H7 (cell line): ENCODE measurements around the gene EPHX1. TPM values are rescaled to one million over a fixed set of nuclear protein-coding genes. Genes with fewer than 3 reads are reported as not detected.

Experiments
- DNase-seq: peaks from one replicate; pipeline ENCODE4 v3.0.0; 2012
- H3K27me3 ChIP-seq: 2 replicates; pipeline ENCODE4 v1.6.0; 2011; ENCODE audit warnings: mild to moderate bottlenecking, low read length; ENCODE audit not compliant: control insufficient read depth, insufficient read depth
- H3K36me3 ChIP-seq: replicated peaks from 2 replicates; pipeline ENCODE4 v1.5.1; 2011; ENCODE audit warnings: low read length; ENCODE audit not compliant: control insufficient read depth, insufficient read depth
- H3K4me3 ChIP-seq: 2 replicates; pipeline ENCODE4 v1.5.1; 2011; ENCODE audit warnings: low read depth, mild to moderate bottlenecking, control low read depth, low read length, moderate library complexity; ENCODE audit not compliant: insufficient read depth
- total RNA-seq: library from RNA; depleted of rRNA; stranded (reverse); fragments of >200 nt; shearing (Covaris generic); gene quantifications from 2 replicates; pipeline ENCODE4 v1.2.3, GENCODE V29; 2014

The EPHX1 gene
- total RNA-seq, 1 experiment from 2014 or later: 52.1 TPM

GRCh38 chr1:225865514-225865913, 55.6 kb downstream of the EPHX1 start:
- Histone ChIP-seq H3K27me3 (no peaks in the 10 kb centered on the region), H3K36me3 (peaks cover 72% of the 10 kb centered on the region), H3K4me3 (no peak overlapping the region)
- no peak for DNase-seq

- no peak for DNase-seq
- Histone ChIP-seq H3K36me3 (peaks cover 69% of the 10 kb centered on the region), H3K27me3 (no peaks in the 10 kb centered on the region), H3K4me3 (no peak overlapping the region)
Measured at GRCh38 chr1:225866061-225866837, 56.3 kb downstream of the EPHX1 start.

GRCh38 chr1:225866981-225867380, 57.1 kb downstream of the EPHX1 start:
- DNase-seq: no peak
- H3K4me3 ChIP-seq: no peak overlapping the region
- peaks cover 66% of the 10 kb centered on the region for H3K36me3 ChIP-seq
- H3K27me3 ChIP-seq: no peaks in the 10 kb centered on the region

- H3K4me3 ChIP-seq: no peak overlapping the region
- no peaks in the 10 kb centered on the region for H3K27me3 ChIP-seq
- no peak for DNase-seq
- peaks cover 63% of the 10 kb centered on the region for H3K36me3 ChIP-seq
Measured at GRCh38 chr1:225868631-225869330, 58.9 kb downstream of the EPHX1 start.

- H3K36me3 ChIP-seq: peaks cover 63% of the 10 kb centered on the region
- no peaks in the 10 kb centered on the region for H3K27me3 ChIP-seq
- no peak for DNase-seq
Measured at GRCh38 chr1:225870911-225871310, 61.0 kb downstream of the EPHX1 start.

GRCh38 chr1:225871359-225872074, 61.6 kb downstream of the EPHX1 start:
- Histone ChIP-seq H3K27me3 (no peaks in the 10 kb centered on the region), H3K36me3 (peaks cover 63% of the 10 kb centered on the region), H3K4me3 (no peak overlapping the region)
- DNase-seq: no peak

More at GRCh38 chr1:225870911-225871310, 61.0 kb downstream of the EPHX1 start:
- H3K4me3 ChIP-seq: no peak overlapping the region

GRCh38 chr1:225872075-225872430, 62.1 kb downstream of the EPHX1 start:
- Histone ChIP-seq H3K4me3 (no peak overlapping the region), H3K36me3 (peaks cover 60% of the 10 kb centered on the region), H3K27me3 (no peaks in the 10 kb centered on the region)
- DNase-seq: no peak

GRCh38 chr1:225873281-225873850, 63.4 kb downstream of the EPHX1 start:
- H3K36me3 ChIP-seq: peaks cover 57% of the 10 kb centered on the region
- DNase-seq: no peak
- no peak overlapping the region for H3K4me3 ChIP-seq
- H3K27me3 ChIP-seq: no peaks in the 10 kb centered on the region

GRCh38 chr1:225874431-225874830, 64.5 kb downstream of the EPHX1 start:
- no peak for DNase-seq
- Histone ChIP-seq H3K36me3 (peaks cover 58% of the 10 kb centered on the region), H3K27me3 (no peaks in the 10 kb centered on the region), H3K4me3 (no peak overlapping the region)

- Histone ChIP-seq H3K36me3 (peaks cover 61% of the 10 kb centered on the region), H3K4me3 (no peak overlapping the region), H3K27me3 (no peaks in the 10 kb centered on the region)
- no peak for DNase-seq
Measured at GRCh38 chr1:225875044-225875815, 65.3 kb downstream of the EPHX1 start.

GRCh38 chr1:225876900-225877510, 67.1 kb downstream of the EPHX1 start:
- H3K4me3 ChIP-seq: no peak overlapping the region
- peaks cover 56% of the 10 kb centered on the region for H3K36me3 ChIP-seq
- no peak for DNase-seq
- no peaks in the 10 kb centered on the region for H3K27me3 ChIP-seq

- Histone ChIP-seq H3K36me3 (peaks cover 52% of the 10 kb centered on the region), H3K27me3 (no peaks in the 10 kb centered on the region), H3K4me3 (no peak overlapping the region)
- peak; percentile 82 for DNase-seq
Measured at GRCh38 chr1:225877580-225877979, 67.7 kb downstream of the EPHX1 start.

- no peak for DNase-seq
- H3K4me3 ChIP-seq: no peak overlapping the region
- peaks cover 49% of the 10 kb centered on the region for H3K36me3 ChIP-seq
- no peaks in the 10 kb centered on the region for H3K27me3 ChIP-seq
Measured at GRCh38 chr1:225878282-225878681, 68.4 kb downstream of the EPHX1 start.
